Measurements from ENCODE around the gene ZNF415. TPM values are rescaled to one million over a fixed set of nuclear protein-coding genes. Genes with fewer than 3 reads are reported as not detected.

ZNF415 gene
- polyA plus RNA-seq, 3 donors = 23.9 to 28.3 (median 27.0) TPM

GRCh38 chr19:53057904-53058580 is 74.7 kb downstream of the ZNF415 start:
- DNase-seq (ENCODE audit: low read depth in 3 of 3, low spot score in 2 of 3) = peak in 1 of 3 donors; percentile 44

Other genes starting within 250 kb of the ZNF415 start
- 10 to 100 TPM; 15.7 to 20.1 (median 18.0) TPM for gene ZNF320, start 235.3 kb downstream of the ZNF415 start, polyA plus RNA-seq (ENCODE audit: insufficient read length in 3 of 3)
- 10 to 100 TPM; 11.9 to 12.0 (median 12.0) TPM for gene ZNF888, start 209.5 kb downstream of the ZNF415 start, polyA plus RNA-seq (ENCODE audit: insufficient read length in 3 of 3)
- 10 to 100 TPM; 14.4 to 18.5 (median 16.0) TPM for gene ZNF816, start 170.0 kb downstream of the ZNF415 start, polyA plus RNA-seq (ENCODE audit: insufficient read length in 3 of 3)
- gene ERVV-1, start 119.0 kb downstream of the ZNF415 start, polyA plus RNA-seq (ENCODE audit: insufficient read length in 3 of 3) = not detected
- under 1 TPM in 2 of 3 donors, not detected in 1; 0.07 to 0.16 TPM for gene ERVV-2, start 88.2 kb downstream of the ZNF415 start, polyA plus RNA-seq (ENCODE audit: insufficient read length in 3 of 3)
- gene ZNF160, start 29.5 kb downstream of the ZNF415 start, polyA plus RNA-seq (ENCODE audit: insufficient read length in 3 of 3) = 10 to 100 TPM; 36.0 to 40.2 (median 38.9) TPM
- gene ZNF347, start 26.1 kb upstream of the ZNF415 start, polyA plus RNA-seq (ENCODE audit: insufficient read length in 3 of 3) = 10 to 100 TPM; 10.3 to 11.4 (median 11.0) TPM
- gene ZNF665, start 60.4 kb upstream of the ZNF415 start, polyA plus RNA-seq (ENCODE audit: insufficient read length in 3 of 3) = 10 to 100 TPM in 1 of 3 donors, 1 to 10 TPM in 2; 5.7 to 10.9 (median 9.0) TPM
- 10 to 100 TPM; 51.9 to 53.7 (median 52.7) TPM for gene ZNF677, start 122.0 kb upstream of the ZNF415 start, polyA plus RNA-seq (ENCODE audit: insufficient read length in 3 of 3)
- under 1 TPM in 1 of 3 donors, not detected in 2; 0.19 TPM for gene VN1R2, start 125.4 kb upstream of the ZNF415 start, polyA plus RNA-seq (ENCODE audit: insufficient read length in 3 of 3)
- not detected for gene VN1R4, start 134.8 kb upstream of the ZNF415 start, polyA plus RNA-seq (ENCODE audit: insufficient read length in 3 of 3)
- gene ZNF845, start 200.8 kb upstream of the ZNF415 start, polyA plus RNA-seq (ENCODE audit: insufficient read length in 3 of 3) = 10 to 100 TPM in 2 of 3 donors, 1 to 10 TPM in 1; 9.9 to 13.0 (median 11.2) TPM
- 10 to 100 TPM; 12.7 to 14.3 (median 12.7) TPM for gene ZNF525, start 232.8 kb upstream of the ZNF415 start, polyA plus RNA-seq (ENCODE audit: insufficient read length in 3 of 3)